ENCODE measurements around the gene MAP3K14.

The MAP3K14 gene

DNA sequence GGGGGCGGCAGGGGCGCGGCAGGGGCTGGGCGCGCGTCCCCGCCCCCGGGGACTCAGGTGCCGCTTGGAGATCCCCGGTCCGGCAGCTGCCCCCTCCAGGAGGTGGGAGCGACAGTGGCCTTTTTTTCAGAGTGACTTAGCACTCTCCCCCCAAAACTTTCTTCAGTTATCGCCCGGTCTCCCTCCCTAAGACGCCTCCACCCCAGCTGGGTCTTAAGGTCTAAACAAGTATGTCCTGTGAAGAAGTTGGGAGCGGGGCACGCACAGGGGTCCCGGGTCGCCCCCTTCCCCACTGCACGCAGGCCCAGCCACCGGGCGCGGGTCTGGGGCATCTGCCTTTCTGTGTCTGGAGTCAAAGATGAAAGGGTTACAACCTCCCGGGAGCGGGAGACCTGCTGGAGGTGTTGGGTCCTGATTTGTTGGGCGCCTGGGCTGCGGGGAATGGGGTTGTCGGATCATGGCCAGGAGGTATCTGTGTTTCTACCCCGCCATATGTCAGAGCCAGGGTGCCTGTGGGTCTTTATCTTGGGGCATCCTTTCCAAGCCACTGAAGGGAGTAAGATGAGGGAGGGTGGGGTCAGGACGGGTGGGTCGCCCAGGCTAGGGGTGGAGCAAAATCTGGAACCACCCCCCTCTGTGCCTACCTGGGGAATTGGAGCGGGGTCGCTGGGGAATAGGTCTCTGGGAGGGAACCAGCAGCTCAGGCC is 94.4 kb downstream of the MAP3K14 start:
- DNase-seq (ENCODE audit: low spot score), result peak; percentile 76

- DNase-seq (ENCODE audit: low spot score), result no peak
These were observed 94.9 kb downstream of the MAP3K14 start for GRCh38 chr17:45222014-45222288.

DNA sequence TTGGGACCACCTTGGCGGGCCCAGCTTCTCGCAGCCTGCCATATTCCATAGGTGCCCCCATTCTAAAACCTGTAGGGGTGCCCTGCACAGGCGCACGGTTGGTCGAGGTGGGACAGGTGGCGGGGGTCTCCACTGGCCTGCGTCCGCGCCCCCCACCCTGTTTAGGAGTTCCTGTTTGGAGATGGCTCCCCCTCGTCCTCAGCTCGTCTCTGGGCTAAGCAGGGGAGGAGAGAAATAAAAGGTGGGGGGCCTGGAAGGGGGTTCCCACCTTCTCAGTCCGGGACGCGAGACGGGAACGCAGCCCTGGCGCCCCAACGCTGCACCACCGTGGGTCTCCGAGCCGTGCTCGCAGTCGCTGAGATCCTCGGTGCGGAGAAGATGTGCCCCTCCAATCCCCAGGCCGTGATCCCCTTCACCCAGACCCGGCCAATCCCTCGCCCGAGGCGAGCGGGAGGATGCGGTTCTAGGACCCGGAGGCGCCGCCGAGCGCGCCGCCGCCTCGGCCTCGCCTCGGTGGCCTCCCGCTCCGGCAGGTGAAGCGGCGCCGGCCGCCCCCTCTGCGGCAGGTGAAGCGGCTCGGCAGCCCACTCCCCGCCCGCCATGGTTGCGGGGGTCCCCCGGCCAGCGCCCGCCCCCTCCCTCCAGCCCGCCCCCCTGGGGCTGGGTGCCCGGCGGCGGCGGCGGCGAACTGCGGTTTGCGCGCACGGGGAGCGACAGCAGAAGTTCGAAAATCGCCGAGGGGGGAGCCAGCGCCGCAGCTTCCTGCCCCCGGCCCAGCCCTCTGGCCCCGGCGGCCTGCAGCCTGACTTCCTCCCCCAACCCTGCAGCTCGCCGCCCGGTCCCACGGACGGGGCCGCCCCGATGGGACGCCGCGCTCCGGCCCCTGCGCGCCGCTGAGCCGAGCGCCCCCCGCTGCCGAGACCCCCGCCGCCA is 95.5 kb downstream of the MAP3K14 start, which contains the start of gene FMNL1:
FMNL1 (plus strand) TSS at position 805 of the 933 bp plus-strand sequence. CDS start 240 bp downstream, outside the sequence.
- peak; percentile 62 for DNase-seq (ENCODE audit: low spot score)

GRCh38 chr17:45220079-45220478 is 96.7 kb downstream of the MAP3K14 start:
- no peak for DNase-seq (ENCODE audit: low spot score)

GRCh38 chr17:45218895-45219661 is 97.7 kb downstream of the MAP3K14 start:
- peak; percentile 82 for DNase-seq (ENCODE audit: low spot score)

Data from CD4-positive, alpha-beta T cell treated with Interleukin-6 at 100 ng/mL for 8 hours (primary cell).